GM18517 (cell line): ENCODE results near the gene PFN3.

Experiments
- ATAC-seq: cut with Tn5 transposase; IDR thresholded peaks from one replicate; pipeline ENCODE4 v1.9.1; 2021; ENCODE audit warnings: mild to moderate bottlenecking, moderate library complexity; ENCODE audit not compliant: unreplicated experiment

Gene PFN3

GRCh38 chr5:177399997-177400868 lies at the start of gene PFN3:
Gene PFN3 (minus strand): TSS chr5:177400661. CDS start chr5:177400576, 85 bp downstream.
- no peak for ATAC-seq

GRCh38 chr5:177449140-177450061 lies 48.9 kb upstream of the PFN3 start:
- ATAC-seq = no peak

- ATAC-seq = no peak
Measured at GRCh38 chr5:177448244-177448950, 47.9 kb upstream of the PFN3 start.

GRCh38 chr5:177447611-177448243 lies 47.3 kb upstream of the PFN3 start:
- ATAC-seq = no peak

GRCh38 chr5:177447066-177447610 lies 46.7 kb upstream of the PFN3 start:
- peak; percentile 31 for ATAC-seq

GRCh38 chr5:177446200-177447065 lies 46.0 kb upstream of the PFN3 start, which contains the start of gene PRR7:
Gene PRR7 (plus strand): TSS chr5:177446814. CDS start chr5:177455068, 8,254 bp downstream.
- peak; percentile 53 for ATAC-seq

- ATAC-seq = no peak
Measured at GRCh38 chr5:177445917-177446199, 45.4 kb upstream of the PFN3 start.

GRCh38 chr5:177445052-177445916 lies 44.8 kb upstream of the PFN3 start:
- no peak for ATAC-seq

- no peak for ATAC-seq
Measured at GRCh38 chr5:177444106-177445051, 43.9 kb upstream of the PFN3 start.

GRCh38 chr5:177443144-177443983 lies 42.9 kb upstream of the PFN3 start:
- no peak for ATAC-seq

- no peak for ATAC-seq
Measured at GRCh38 chr5:177442066-177442826, 41.8 kb upstream of the PFN3 start.

GRCh38 chr5:177440990-177441780 lies 40.7 kb upstream of the PFN3 start:
- ATAC-seq = no peak

- ATAC-seq = no peak
Measured at GRCh38 chr5:177440211-177440989, 39.9 kb upstream of the PFN3 start.

GRCh38 chr5:177439518-177440053 lies 39.1 kb upstream of the PFN3 start:
- no peak for ATAC-seq
